ENCODE results near the gene ABCG4.

DNA sequence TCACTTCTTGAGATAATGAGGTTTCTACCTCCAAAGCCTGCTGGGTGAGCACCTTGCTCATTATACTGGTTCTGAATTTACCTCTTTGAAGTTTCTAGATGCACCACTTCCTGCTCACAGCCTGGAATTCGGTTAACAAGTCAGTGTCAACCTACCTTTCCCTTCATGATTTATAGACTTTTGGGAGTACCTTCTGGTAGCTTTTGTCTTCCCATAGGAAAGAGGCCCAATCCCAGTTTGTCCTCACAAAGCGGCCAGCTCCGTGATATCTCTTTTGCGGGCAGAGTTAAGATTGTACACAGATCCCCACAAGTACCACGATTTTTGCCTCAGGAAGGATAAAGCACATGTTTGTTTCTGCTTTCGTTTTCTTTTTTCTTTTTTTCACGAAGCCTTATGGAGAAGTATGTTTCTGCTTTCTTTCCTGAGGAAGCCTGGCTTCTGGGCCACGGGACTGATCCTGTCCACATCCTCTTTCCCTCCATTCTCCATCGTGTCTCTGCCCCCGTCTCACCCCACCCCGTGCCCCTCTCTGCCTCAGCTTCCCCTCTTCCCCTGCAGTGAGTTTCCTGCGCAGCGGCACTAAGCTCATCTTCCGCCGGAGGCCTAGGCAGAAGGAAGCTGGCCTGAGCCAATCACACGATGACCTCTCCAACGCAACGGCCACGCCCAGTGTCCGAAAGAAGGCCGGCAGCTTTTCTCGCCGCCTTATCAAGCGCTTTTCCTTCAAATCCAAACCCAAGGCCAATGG, 33.2 kb upstream of the ABCG4 start:
- TF ChIP-seq, protein P1, sequence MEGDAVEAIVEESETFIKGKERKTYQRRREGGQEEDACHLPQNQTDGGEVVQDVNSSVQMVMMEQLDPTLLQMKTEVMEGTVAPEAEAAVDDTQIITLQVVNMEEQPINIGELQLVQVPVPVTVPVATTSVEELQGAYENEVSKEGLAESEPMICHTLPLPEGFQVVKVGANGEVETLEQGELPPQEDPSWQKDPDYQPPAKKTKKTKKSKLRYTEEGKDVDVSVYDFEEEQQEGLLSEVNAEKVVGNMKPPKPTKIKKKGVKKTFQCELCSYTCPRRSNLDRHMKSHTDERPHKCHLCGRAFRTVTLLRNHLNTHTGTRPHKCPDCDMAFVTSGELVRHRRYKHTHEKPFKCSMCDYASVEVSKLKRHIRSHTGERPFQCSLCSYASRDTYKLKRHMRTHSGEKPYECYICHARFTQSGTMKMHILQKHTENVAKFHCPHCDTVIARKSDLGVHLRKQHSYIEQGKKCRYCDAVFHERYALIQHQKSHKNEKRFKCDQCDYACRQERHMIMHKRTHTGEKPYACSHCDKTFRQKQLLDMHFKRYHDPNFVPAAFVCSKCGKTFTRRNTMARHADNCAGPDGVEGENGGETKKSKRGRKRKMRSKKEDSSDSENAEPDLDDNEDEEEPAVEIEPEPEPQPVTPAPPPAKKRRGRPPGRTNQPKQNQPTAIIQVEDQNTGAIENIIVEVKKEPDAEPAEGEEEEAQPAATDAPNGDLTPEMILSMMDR (IDR thresholded peaks at IDR 0.05), result no peak
- TF ChIP-seq POLR2A (IDR thresholded peaks at IDR 0.05), result no peak
- TF ChIP-seq POLR2AphosphoS5 (IDR thresholded peaks at IDR 0.05), result no peak
